ENCODE data around the gene TLE1.

- TF ChIP-seq CTCF (IDR thresholded peaks at IDR 0.05) (no peak), POLR2A (IDR thresholded peaks at IDR 0.05) (no peak)
These were observed 149.1 kb downstream of the TLE1 start for GRCh38 chr9:81540142-81540710.

Measured in gastroesophageal sphincter (tissue), 3 donors.